ENCODE data around the gene CCDC47. TPM values are rescaled to one million over a fixed set of nuclear protein-coding genes. Genes with fewer than 3 reads are reported as not detected.
"Not testable (repeated sequence)": the region's sequence is repeated elsewhere in the genome, so short reads cannot be mapped to it uniquely, and the experiment has no call there.

Gene CCDC47
- total RNA-seq, 1 experiment from 2014 or later: 79.4 TPM

DNA sequence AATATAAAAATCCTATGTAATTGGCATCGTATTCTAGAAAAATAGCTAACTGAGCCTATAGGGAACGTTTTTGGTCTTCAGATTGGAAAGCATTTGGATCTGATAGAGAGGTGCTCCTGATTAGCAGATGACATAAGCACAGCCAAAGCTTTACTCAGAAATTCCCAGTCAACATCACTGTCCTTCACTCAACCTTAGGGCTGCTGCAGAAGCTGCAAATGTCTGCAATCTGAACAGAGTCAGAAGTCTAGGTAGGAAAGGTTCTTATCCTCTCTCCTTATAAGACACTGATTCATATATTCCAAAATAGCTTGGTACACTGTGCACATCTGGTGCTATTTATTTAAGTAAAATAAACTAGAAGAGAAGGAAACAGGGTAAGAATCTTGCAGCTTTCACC, 51.0 kb downstream of the CCDC47 start:
- Histone ChIP-seq H4K8ac (replicated peaks; ENCODE audit: insufficient read length, low read depth, low read length) (no peak overlapping the region), H3K79me1 (ENCODE audit: insufficient read depth, low read depth, low read length, poor library complexity, severe bottlenecking) (no peaks in the 10 kb centered on the region), H2BK5ac (ENCODE audit: insufficient read length, low read length) (no peak overlapping the region), H4K20me1 (ENCODE audit: control insufficient read depth, insufficient read depth, insufficient read length) (no peaks in the 10 kb centered on the region), H2AFZ (ENCODE audit: low read length) (no peak overlapping the region), H3K9ac (ENCODE audit: extremely low read depth, insufficient read length, low read length) (no peak overlapping the region), H3K14ac (ENCODE audit: insufficient read depth, low read length) (no peak overlapping the region), H3K27ac (ENCODE audit: insufficient read length, low read depth, low read length) (no peak overlapping the region), H2BK15ac (ENCODE audit: low read depth, low read length) (no peak overlapping the region), H3K4me1 (ENCODE audit: insufficient read depth, low read length) (no peaks in the 10 kb centered on the region), H3K18ac (ENCODE audit: insufficient read length, low read depth, low read length) (no peak overlapping the region), H3K4me2 (ENCODE audit: insufficient read depth, insufficient read length, low read length) (no peak overlapping the region), H2AK5ac (ENCODE audit: insufficient read length, low read length) (no peak overlapping the region), H3K79me2 (ENCODE audit: insufficient read depth, low read length) (no peaks in the 10 kb centered on the region), H2BK20ac (ENCODE audit: low read depth, low read length, poor library complexity, severe bottlenecking) (no peak overlapping the region), H3K56ac (ENCODE audit: insufficient read length, low read depth, low read length) (no peak overlapping the region), H4K5ac (ENCODE audit: insufficient read length, low read depth, low read length) (no peak overlapping the region), H2BK12ac (ENCODE audit: insufficient read length, low read depth, low read length) (no peak overlapping the region), H2BK120ac (ENCODE audit: low read depth, low read length, poor library complexity, severe bottlenecking) (no peak overlapping the region), H3K23ac (ENCODE audit: insufficient read length, low read depth, low read length) (no peak overlapping the region), H3T11ph (ENCODE audit: low read length) (no peak overlapping the region), H3K23me2 (ENCODE audit: insufficient read length, low read depth, low read length, poor library complexity, severe bottlenecking) (no peaks in the 10 kb centered on the region), H4K91ac (ENCODE audit: insufficient read length, low read depth, low read length) (no peak overlapping the region), H3K4ac (ENCODE audit: low read depth, low read length) (no peak overlapping the region), H3K9me3 (ENCODE audit: control insufficient read depth, low read depth, low read length) (no peaks in the 10 kb centered on the region), H3K27me3 (ENCODE audit: insufficient read depth, low read length) (no peaks in the 10 kb centered on the region)
- H3K4me3 Mint-ChIP-seq: no peak overlapping the region
- WGBS (ENCODE audit: extremely low coverage, insufficient read length, low lambda C conversion rate): no CpG with 5 or more reads among the region's 2 CpGs
- no peak for TF ChIP-seq CTCF (conservative IDR thresholded peaks at IDR 0.05)
- DNase-seq: no peak
- H3K27ac Mint-ChIP-seq: no peak overlapping the region
- peaks cover 0 to 18% (median 16%) of the 10 kb centered on the region in 3 experiments; a peak in 5 of 7 replicates for H3K36me3 Mint-ChIP-seq (ENCODE audit: insufficient read depth in 1 of 3, low read depth in 3 of 3)
- no peaks in the 10 kb centered on the region for H3K4me1 Mint-ChIP-seq
- H3K9me3 Mint-ChIP-seq: no peaks in the 10 kb centered on the region
- H3K27me3 Mint-ChIP-seq (ENCODE audit: low read depth): no peaks in the 10 kb centered on the region

DNA sequence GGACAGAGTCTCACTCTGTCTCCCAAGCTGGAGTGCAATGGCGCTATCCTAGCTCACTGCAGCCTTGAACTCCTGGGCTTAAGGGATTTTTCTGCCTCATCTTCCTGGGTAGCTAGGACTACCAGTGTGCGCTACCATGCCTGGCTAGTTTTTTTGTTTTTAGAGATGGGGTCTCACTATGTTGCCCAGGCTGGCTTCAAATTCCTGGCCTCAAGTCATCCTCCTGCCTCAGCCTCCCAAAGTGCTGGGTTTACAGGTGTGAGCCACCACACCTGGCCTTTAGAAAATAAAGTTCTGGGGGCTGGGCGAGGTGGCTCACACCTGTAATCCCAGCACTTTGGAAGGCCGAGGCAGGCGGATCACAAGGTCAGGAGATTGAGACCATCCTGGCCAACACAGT, 53.2 kb downstream of the CCDC47 start:
- peaks cover 0 to 11% (median 6%) of the 10 kb centered on the region in 3 experiments; a peak in 4 of 7 replicates for H3K36me3 Mint-ChIP-seq (ENCODE audit: insufficient read depth in 1 of 3, low read depth in 3 of 3)

More for the DNA sequence above, 53.2 kb downstream of the CCDC47 start:
- not testable (repeated sequence) for H2AK5ac ChIP-seq (ENCODE audit: insufficient read length, low read length); H3K23me2 ChIP-seq (ENCODE audit: insufficient read length, low read depth, low read length, poor library complexity, severe bottlenecking); H3K9ac ChIP-seq (ENCODE audit: extremely low read depth, insufficient read length, low read length); H3K79me1 ChIP-seq (ENCODE audit: insufficient read depth, low read depth, low read length, poor library complexity, severe bottlenecking); H3T11ph ChIP-seq (ENCODE audit: low read length); H3K9me3 ChIP-seq (ENCODE audit: control insufficient read depth, low read depth, low read length); H2BK120ac ChIP-seq (ENCODE audit: low read depth, low read length, poor library complexity, severe bottlenecking); H4K91ac ChIP-seq (ENCODE audit: insufficient read length, low read depth, low read length); H2BK12ac ChIP-seq (ENCODE audit: insufficient read length, low read depth, low read length); H3K9me3 Mint-ChIP-seq; H3K23ac ChIP-seq (ENCODE audit: insufficient read length, low read depth, low read length); H2BK20ac ChIP-seq (ENCODE audit: low read depth, low read length, poor library complexity, severe bottlenecking); H3K4me1 ChIP-seq (ENCODE audit: insufficient read depth, low read length); H2BK5ac ChIP-seq (ENCODE audit: insufficient read length, low read length); H3K27me3 Mint-ChIP-seq (ENCODE audit: low read depth); H3K79me2 ChIP-seq (ENCODE audit: insufficient read depth, low read length); H2BK15ac ChIP-seq (ENCODE audit: low read depth, low read length); H3K56ac ChIP-seq (ENCODE audit: insufficient read length, low read depth, low read length); H3K4me3 Mint-ChIP-seq; H3K27ac ChIP-seq (ENCODE audit: insufficient read length, low read depth, low read length); H3K18ac ChIP-seq (ENCODE audit: insufficient read length, low read depth, low read length); H4K5ac ChIP-seq (ENCODE audit: insufficient read length, low read depth, low read length); H2AFZ ChIP-seq (ENCODE audit: low read length); H3K4me2 ChIP-seq (ENCODE audit: insufficient read depth, insufficient read length, low read length); H3K14ac ChIP-seq (ENCODE audit: insufficient read depth, low read length); H3K4me1 Mint-ChIP-seq; H3K4ac ChIP-seq (ENCODE audit: low read depth, low read length); H4K8ac ChIP-seq (replicated peaks; ENCODE audit: insufficient read length, low read depth, low read length); DNase-seq; H3K27me3 ChIP-seq (ENCODE audit: insufficient read depth, low read length); H3K27ac Mint-ChIP-seq; H4K20me1 ChIP-seq (ENCODE audit: control insufficient read depth, insufficient read depth, insufficient read length)
- WGBS (ENCODE audit: extremely low coverage, insufficient read length, low lambda C conversion rate): no CpG with 5 or more reads among the region's 5 CpGs
